Colonic mucosa (tissue), 4 donors: Measurements from ENCODE around the gene TMEM14A. TPM values are rescaled to one million over a fixed set of nuclear protein-coding genes. Genes with fewer than 3 reads are reported as not detected.

Experiments
- DNase-seq: peaks from one replicate; pipeline ENCODE4 v3.0.0-alpha.2; 2020
- H3K27ac ChIP-seq: fragments of 200-600 bp; one replicate; pipeline ENCODE4 v1.8.0; 2021
- H3K27me3 ChIP-seq: fragments of 200-600 bp; one replicate; pipeline ENCODE4 v1.8.0; 2021
- H3K36me3 ChIP-seq: fragments of 200-600 bp; one replicate; pipeline ENCODE4 v1.8.0; 2021
- H3K4me1 ChIP-seq: fragments of 200-600 bp; one replicate; pipeline ENCODE4 v1.8.0; 2021; ENCODE audit warnings: mild to moderate bottlenecking
- H3K4me3 ChIP-seq: fragments of 200-600 bp; one replicate; pipeline ENCODE4 v1.8.0; 2021
- H3K9ac ChIP-seq, 2 donors: one replicate each; pipeline ENCODE4 v1.7.0; 2013; ENCODE audit warnings: control low read depth in 2 of 2, low read depth in 2 of 2, low read length in 2 of 2
- H3K9me3 ChIP-seq: fragments of 200-600 bp; one replicate; pipeline ENCODE4 v1.8.0; 2021
- CTCF ChIP-seq: fragments of 200-600 bp; IDR thresholded peaks from one replicate; pipeline ENCODE4 v1.8.0; 2022; ENCODE audit warnings: antibody characterized with exemption, mild to moderate bottlenecking
- intact Hi-C: fragments of 100-400 bp; cut with DNase I; formaldehyde crosslinking; loops from one replicate; pipeline ENCODE4 v1.14.1; 2022
- total RNA-seq, 2 donors: library from RNA; stranded (reverse); fragmentation: NEBNext Ultra II Directional in 1 of 2; extraction: Animal tissue kit (Norgen Biotek cat#: 25700) in 1 of 2; gene quantifications; one replicate each; pipeline ENCODE4 v1.2.1, GENCODE V29; 2021
- donor health status: healthy.
- donor health status: DM: no; HTN: no; CAD: no.
- donor health status: DM: no; HTN: no; CAD: no.

Gene TMEM14A
- total RNA-seq, 2 donors from 2014 or later, result 22.0 to 24.1 TPM

GRCh38 chr6:52724406-52725121 is 53.7 kb downstream of the TMEM14A start:
- peak overlapping the region; percentile 68 for H3K27ac ChIP-seq
- no peak overlapping the region for H3K4me3 ChIP-seq
- no peaks in the 10 kb centered on the region for H3K27me3 ChIP-seq
- H3K9me3 ChIP-seq, result no peaks in the 10 kb centered on the region
- DNase-seq, result peak; percentile 88
- no peaks in the 10 kb centered on the region for H3K36me3 ChIP-seq
- intact Hi-C loops, result no loop called here
- peak; percentile 67 for TF ChIP-seq CTCF
- H3K9ac ChIP-seq, result no peak overlapping the region
- H3K4me1 ChIP-seq, result no peaks in the 10 kb centered on the region

- H3K9ac ChIP-seq, result no peak overlapping the region
- no peaks in the 10 kb centered on the region for H3K27me3 ChIP-seq
- peak overlapping the region; percentile 68 for H3K27ac ChIP-seq
- no peaks in the 10 kb centered on the region for H3K9me3 ChIP-seq
- no peaks in the 10 kb centered on the region for H3K36me3 ChIP-seq
- no peaks in the 10 kb centered on the region for H3K4me1 ChIP-seq
- TF ChIP-seq CTCF, result no peak
- no peak overlapping the region for H3K4me3 ChIP-seq
- DNase-seq, result peak; percentile 29
- intact Hi-C loops, result no loop called here
Observed at GRCh38 chr6:52725143-52725534, 54.2 kb downstream of the TMEM14A start.

DNA sequence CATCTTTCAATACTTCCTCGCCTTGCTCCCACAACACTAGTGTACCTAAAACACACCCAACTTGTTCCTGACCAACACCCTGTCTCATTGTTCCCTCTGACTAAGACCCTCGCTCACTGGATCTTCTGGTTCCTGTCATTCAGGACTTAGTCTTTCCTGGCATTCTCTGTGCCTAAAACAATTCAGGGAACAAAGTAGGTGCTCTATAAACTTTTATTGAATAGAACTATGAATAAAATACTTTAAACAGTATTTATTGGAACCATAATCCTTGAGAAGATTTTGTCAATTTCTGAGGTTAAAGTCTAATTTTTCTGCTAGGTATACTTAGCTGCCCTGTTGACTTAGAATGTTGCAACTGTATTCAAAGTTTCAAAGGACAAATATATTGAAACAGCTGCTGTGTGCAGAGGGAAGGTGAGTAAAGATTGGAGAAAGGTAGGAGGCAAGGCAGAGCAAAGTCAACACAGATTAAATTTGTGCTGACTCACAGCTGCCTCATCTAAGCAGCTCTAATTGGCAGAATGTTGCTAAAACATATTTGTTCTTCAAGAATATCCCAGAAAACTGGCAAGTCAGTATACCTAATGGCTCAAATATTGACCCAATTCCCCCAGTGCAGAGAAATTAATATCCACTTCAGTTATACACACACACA is 54.8 kb downstream of the TMEM14A start:
- no peak for TF ChIP-seq CTCF
- no peak overlapping the region for H3K9ac ChIP-seq
- H3K36me3 ChIP-seq, result no peaks in the 10 kb centered on the region
- peak; percentile 54 for DNase-seq
- H3K4me3 ChIP-seq, result no peak overlapping the region
- H3K4me1 ChIP-seq, result no peaks in the 10 kb centered on the region
- H3K9me3 ChIP-seq, result no peaks in the 10 kb centered on the region
- intact Hi-C loops, result no loop called here
- H3K27me3 ChIP-seq, result no peaks in the 10 kb centered on the region
- peak overlapping the region; percentile 68 for H3K27ac ChIP-seq

DNA sequence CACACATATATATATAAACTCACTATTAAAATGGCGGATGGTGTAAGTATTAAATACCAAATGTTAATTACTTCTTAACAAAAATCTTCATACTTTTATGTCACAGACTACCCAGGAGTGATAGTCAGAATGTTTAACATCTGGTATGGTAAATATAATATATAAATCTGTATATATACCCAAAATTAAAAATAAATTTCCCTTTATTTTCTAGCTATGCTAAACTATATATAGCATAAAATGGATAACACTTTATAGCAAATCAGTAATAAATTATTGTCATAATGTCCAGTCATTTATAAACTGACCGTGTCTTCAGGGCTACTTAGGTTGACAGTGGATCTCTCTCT is 55.3 kb downstream of the TMEM14A start:
- Histone ChIP-seq H3K4me1 (no peaks in the 10 kb centered on the region), H3K27me3 (no peaks in the 10 kb centered on the region), H3K4me3 (no peak overlapping the region), H3K36me3 (no peaks in the 10 kb centered on the region), H3K9me3 (no peaks in the 10 kb centered on the region), H3K27ac (no peak overlapping the region), H3K9ac (no peak overlapping the region)
- intact Hi-C loops, result no loop called here
- no peak for TF ChIP-seq CTCF
- DNase-seq, result no peak

GRCh38 chr6:52726741-52727535 is 56.0 kb downstream of the TMEM14A start:
- DNase-seq, result no peak
- no peaks in the 10 kb centered on the region for H3K36me3 ChIP-seq

More at GRCh38 chr6:52726741-52727535, 56.0 kb downstream of the TMEM14A start:
- H3K9ac ChIP-seq, result no peak overlapping the region
- no peaks in the 10 kb centered on the region for H3K27me3 ChIP-seq
- no peak overlapping the region for H3K27ac ChIP-seq
- intact Hi-C loops, result no loop called here
- H3K4me3 ChIP-seq, result no peak overlapping the region
- no peaks in the 10 kb centered on the region for H3K9me3 ChIP-seq
- H3K4me1 ChIP-seq, result no peaks in the 10 kb centered on the region
- no peak for TF ChIP-seq CTCF
